H1 (cell line): Measurements from ENCODE around the gene ZNF175. TPM values are rescaled to one million over a fixed set of nuclear protein-coding genes. Genes with fewer than 3 reads are reported as not detected.

Experiments used
- RAD21 ChIP-seq, 2 experiments: IDR thresholded peaks in 1 of 2; conservative IDR thresholded peaks in 1 of 2; 2 replicates each; pipeline ENCODE4 v1.6.1; 2011; ENCODE audit warnings: low read depth in 2 of 2, low read length in 2 of 2, improper control_type of control experiment in 1 of 2, inconsistent platforms in 1 of 2, mild to moderate bottlenecking in 1 of 2, moderate library complexity in 1 of 2
- RXRA ChIP-seq: IDR thresholded peaks from 2 replicates; pipeline ENCODE4 v1.6.1; 2011; ENCODE audit warnings: low read depth, mild to moderate bottlenecking, low read length, moderate library complexity; ENCODE audit not compliant: insufficient read depth
- polyA plus RNA-seq, 7 experiments: library from polyadenylated mRNA; depleted of rRNA in 3 of 7; stranded (reverse) in 5 of 7; unstranded in 2 of 7; fragments of >200 nt in 5 of 7; fragments of 200-250 nt in 2 of 7; gene quantifications; 1 replicate in 5 of 7; 2 replicates in 1 of 7; 4 replicates in 1 of 7; pipeline versions ENCODE4 v1.2.1 to v1.2.3, GENCODE V29; 2011 to 2013; ENCODE audit warnings: missing spikeins in 2 of 7, mixed read lengths in 2 of 7
- total RNA-seq: library from RNA; stranded (reverse); fragmentation: NEBNext Ultra II Directional; extraction: Animal tissue kit (Norgen Biotek cat#: 25700); gene quantifications from 2 replicates; pipeline ENCODE4 v1.2.1, GENCODE V29; 2021

Gene ZNF175
- total and polyA plus RNA-seq, 2 of the 8 experiments (the other 6 are each of a cell fraction or from before 2014, with no cell fraction given), result 1.7 to 11.1 TPM

DNA sequence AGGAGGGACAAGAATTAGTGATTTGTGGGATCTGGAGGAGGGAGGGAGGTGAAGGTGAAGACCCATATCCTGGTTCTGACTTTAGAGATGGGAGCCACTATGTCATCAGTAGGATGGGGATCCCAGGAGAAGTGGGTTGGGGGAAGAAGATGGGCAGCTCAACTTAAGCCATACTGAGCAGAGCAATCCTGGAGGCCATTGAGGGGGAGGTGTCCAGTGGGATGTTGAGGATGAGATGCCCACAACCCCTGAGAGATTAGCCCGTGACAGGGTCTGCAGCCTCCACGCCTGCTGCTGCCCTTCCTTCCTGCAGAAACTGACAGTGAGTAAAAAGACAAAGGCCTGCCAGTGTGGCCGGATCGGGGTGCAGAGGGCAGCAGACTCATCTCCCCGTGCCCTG, 28.4 kb upstream of the ZNF175 start (continued):
- no peak for TF ChIP-seq RAD21 (IDR thresholded peaks at IDR 0.05 in 1 of 2, conservative IDR thresholded peaks at IDR 0.05 in 1 of 2; ENCODE audit: low read depth in 2 of 2, low read length in 2 of 2)
- TF ChIP-seq RXRA, result no peak
